Inflammatory macrophage (primary cell): ENCODE data around the gene KDM4C.
A peak's percentile ranks its signal among the peaks of the same experiment; 100 is the strongest.

Source experiments
- DNase-seq, 2 donors: peaks; one replicate each; pipeline ENCODE4 v3.0.0-alpha.2; 2020 to 2022

The KDM4C gene

GRCh38 chr9:7055171-7055903 is 297.6 kb downstream of the KDM4C start:
- DNase-seq = no peak

GRCh38 chr9:7056254-7056653 is 298.5 kb downstream of the KDM4C start:
- DNase-seq = no peak

DNA sequence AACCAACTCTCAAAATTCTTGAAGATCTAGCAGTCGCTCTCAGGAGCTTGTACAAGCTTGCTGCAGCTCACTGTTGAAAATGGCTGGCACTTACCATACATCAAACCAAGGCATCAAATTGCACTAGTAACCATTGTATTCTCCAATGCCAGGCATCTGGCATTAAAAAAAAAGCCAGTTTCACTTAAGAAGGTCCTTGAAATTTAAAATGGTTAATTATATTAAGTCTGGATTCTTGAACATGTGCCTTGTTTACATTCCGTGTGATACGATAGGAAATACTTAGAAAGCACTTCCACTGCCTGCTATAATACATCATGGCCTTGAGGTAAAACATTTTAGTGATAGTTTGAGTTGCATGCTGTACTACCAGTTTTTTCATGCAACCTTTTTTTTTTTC is 300.7 kb downstream of the KDM4C start:
- DNase-seq = no peak

DNA sequence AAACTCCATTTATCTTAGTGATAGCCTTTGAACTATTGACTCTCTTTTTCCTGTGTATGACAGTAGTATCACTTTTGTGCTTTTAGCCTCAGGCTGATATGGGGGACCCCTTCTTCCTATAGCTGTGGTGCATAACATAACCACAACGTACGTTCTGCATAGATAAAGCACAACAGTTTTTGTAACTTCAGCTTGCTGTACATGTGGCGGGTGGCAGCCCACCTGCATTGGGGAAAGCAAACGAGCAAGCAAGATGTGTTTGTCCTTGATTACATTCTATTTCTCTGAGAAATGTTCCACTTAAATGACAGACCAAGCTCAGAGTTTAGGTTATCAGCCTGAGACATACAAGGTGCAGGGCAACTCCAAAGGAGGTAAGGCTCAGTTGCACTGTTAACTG is 309.4 kb downstream of the KDM4C start:
- DNase-seq = no peak

DNA sequence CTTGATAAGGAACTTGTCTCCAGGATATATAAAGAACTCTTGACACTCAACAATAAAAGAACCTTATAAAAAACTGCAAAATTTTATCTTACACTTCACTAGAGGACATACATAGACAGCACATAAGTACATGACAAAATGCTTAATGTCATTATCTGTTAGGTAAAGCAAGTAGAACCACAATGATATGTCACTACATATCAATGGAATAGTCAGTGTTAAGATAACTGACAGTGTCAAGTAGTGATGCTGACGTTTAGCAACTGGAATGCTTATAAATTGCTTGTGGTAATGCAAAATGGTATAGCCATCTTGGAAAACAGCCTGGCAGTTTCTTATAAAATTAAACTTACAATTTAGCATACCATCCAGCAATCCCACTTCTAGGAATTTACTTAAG is 314.1 kb downstream of the KDM4C start:
- no peak for DNase-seq

- no peak for DNase-seq
Measured at GRCh38 chr9:7073706-7074105, 315.9 kb downstream of the KDM4C start.

GRCh38 chr9:7075154-7075553 is 317.4 kb downstream of the KDM4C start:
- no peak for DNase-seq

GRCh38 chr9:7079051-7079450 is 321.3 kb downstream of the KDM4C start:
- no peak for DNase-seq

DNA sequence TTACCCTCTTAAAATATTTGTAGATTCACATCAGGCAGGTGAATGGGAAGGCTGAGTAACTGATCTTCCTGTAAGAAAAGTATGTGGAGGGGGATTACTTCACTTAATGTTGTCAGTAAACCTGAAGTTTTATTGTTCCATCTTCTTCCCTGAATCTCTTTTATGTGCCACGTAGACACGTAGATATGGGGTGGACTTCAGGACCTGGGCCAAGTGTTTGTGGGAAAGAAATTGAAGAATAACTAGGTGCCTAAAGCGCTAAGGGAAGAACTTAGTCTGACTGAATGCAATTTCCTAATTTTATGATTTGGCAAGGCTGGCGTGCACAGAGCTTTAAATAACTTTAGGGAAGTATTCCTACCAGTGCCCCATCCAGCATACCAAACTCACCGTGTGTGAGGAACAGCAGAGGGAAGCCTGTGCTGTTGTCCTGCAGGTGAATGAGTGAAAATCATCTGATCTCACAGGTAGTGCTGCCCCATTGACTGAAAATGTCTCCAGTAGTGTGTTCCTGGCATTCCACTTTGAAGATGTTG is 323.4 kb downstream of the KDM4C start:
- DNase-seq = peak; percentile 77 to 82

- no peak for DNase-seq
Measured at GRCh38 chr9:7083192-7083591, 325.4 kb downstream of the KDM4C start.

DNA sequence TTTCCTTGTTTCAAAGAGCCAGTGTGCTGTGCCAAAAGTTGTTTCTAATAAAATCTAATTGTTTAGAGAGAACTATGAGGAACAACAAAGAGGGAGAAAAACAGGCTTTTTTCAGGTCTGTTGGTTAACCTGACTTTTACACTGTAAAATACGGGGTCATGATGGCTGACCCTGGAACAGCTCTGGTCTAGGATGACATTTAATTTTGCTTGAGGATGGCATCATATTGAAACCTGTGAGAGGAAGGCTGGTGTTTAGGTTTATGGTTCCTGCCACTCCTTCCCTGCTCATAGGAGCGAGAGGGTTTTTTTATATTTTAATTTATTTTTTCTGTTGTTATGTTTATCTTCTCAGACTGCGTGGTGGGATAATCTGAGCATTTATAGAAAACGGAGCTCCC is 327.6 kb downstream of the KDM4C start:
- DNase-seq = no peak

GRCh38 chr9:7086389-7086788 is 328.6 kb downstream of the KDM4C start:
- DNase-seq = no peak

GRCh38 chr9:7088611-7089010 is 330.8 kb downstream of the KDM4C start:
- DNase-seq = no peak

- no peak for DNase-seq
Measured at GRCh38 chr9:7089406-7090193, 331.8 kb downstream of the KDM4C start.

GRCh38 chr9:7093040-7093439 is 335.3 kb downstream of the KDM4C start:
- DNase-seq = no peak

DNA sequence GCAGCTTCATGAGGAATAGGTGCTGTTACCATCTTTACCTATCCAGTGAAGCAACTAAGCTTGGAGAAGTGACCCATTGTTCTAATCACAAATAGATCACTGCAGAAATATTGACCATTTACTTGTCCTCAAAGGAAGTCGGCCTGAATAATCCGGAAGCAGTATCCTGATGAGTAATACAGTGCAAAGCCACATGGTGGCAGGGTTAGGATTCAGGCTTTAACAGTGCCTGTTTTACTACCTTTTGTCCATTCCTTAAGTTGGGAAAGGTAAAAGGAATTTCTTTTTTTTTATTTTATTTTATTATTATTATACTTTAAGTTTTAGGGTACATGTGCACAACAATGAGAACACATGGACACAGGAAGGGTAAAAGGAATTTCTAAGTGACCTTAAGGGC is 336.3 kb downstream of the KDM4C start:
- DNase-seq = no peak

DNA sequence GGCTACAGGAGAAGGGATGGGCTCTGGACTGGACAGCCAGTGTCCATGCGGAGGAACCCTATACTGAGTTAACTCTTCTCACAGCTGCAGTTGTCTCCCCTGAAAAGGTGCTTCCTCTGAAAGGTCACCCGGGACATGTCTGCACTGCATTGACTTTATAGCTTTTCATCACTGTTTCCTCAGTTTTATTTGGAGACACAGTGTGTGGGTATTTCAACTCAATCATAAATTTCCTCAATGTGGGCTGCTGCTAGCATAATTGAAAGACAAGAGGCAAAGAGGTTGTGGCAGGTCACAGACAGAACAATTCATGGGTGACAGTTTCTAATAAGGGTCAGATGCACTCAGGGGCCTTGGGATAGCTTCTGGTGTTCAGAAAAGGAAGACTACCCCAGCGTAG is 336.8 kb downstream of the KDM4C start:
- DNase-seq = no peak

GRCh38 chr9:7095058-7095457 is 337.3 kb downstream of the KDM4C start:
- DNase-seq = peak in 1 of 2 donors; percentile 5

DNA sequence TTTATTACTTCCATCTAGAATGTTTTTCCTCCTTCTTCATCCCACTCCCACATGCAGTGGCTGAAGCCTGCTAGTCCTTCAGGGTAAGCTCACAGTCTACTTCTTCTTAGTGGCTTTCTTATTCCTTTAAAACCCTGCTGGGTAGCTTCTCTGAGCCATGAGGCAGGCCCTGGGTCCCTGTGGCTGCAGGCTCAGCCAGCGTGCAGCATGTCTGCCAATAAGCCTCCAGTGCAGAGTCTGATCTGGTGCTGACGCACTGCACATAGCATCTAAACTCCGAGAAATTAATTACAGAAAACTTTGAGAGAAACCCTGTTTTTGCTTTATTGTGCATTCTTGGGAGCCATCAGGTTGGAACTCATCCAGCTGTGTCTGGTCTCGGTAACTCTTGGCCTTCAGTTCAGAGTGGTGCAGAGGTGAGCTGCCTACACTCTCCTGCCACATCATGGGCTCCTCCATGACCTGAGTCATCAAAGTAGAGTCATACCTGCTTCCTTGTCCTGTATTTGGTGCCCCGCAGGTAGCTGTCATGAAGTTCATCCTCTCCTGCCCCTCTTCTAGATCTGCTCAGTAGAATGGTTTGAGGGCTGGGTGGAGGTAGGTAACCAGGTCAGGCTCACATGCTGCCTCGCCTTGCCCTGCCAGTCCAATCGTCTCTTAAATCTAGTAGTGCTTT is 339.4 kb downstream of the KDM4C start:
- no peak for DNase-seq

DNA sequence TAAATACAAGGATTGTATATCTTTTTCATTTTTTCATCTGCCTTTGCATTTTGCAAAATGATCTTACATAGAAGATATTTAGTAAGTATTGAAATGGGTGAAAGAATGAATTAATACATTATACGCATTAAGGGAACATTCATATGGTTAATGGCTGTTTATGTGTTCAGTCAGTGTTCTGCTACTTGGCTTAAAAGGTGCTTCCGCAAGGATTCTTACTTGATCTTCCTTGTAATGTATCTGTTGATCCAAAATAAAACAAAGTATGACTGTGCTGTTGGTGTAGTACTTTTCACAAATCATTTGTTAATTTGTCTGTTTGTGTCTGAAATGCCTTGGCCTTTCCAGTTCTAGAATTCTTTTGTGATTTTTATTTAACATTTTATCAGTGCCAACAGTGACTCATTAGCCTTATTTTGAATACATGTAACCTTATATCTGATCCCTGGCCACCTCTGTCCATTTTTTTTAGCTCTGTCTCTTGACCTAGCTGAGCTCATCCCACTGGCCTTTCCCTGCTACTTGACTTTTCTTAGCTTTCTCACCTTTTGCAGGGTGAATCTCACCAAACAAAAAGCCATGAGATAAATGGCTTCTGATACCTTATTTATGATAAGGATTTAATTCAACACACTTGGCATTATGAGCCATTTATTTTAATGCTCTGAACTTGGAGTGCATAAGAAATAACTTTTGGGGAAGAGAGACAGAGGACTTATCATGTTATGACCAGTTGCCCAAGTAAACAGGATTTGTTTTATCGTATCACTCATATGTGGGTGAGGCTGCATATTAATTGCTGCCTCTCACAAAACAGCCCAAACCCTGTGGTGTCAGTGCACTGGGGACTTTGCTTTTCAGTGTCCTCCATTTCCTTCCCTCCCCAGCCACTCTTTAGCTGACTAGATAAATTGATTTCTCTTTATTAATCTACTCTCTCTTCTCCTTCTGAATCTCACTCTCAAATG is 340.3 kb downstream of the KDM4C start:
- DNase-seq = no peak

DNA sequence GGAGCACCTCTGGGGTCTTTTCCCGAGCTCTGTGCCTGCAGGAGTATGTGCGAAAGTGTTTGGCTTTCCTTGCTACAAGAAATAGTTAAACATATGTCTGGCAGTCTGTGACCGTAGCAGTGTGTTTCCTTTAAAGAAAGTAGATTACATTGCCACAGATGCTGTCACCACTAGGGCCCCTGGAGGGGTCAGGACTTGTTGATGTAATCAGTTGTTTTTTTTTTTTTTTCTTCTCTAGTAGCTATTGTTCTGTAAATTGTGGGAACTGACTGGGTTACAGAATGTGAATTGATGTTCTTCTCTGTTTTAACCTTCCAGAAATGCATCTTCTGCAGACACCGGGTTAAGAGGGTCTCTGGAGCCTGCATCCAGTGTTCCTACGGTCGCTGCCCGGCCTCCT is 345.6 kb downstream of the KDM4C start:
- DNase-seq = no peak

DNA sequence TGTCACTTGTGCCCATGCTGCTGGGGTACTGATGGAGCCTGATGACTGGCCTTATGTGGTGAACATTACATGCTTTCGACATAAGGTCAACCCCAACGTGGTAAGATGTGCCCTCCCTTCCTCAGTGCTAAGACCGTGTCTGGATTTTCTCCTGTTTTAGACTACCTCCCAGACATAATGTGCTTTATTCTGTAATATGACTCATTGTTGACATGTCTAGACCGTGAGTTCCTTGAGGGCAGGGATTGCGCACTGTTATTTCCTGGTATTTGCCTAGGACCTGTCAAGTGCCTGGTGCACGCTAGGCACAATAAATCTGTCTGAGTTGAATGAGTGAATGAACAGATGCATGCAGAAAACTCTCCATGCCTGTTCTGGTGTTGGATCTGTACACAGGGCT is 346.0 kb downstream of the KDM4C start:
- no peak for DNase-seq
